Right lobe of liver (tissue), 6 donors: ENCODE results near the gene TWNK. TPM values are rescaled to one million over a fixed set of nuclear protein-coding genes. Genes with fewer than 3 reads are reported as not detected.

Experiments
- ATAC-seq, 4 donors: fragments of 200-7000 bp; cut with Tn5 transposase; one replicate each; pipeline ENCODE4 v1.9.1; 2020; ENCODE audit warnings: mild to moderate bottlenecking in 4 of 4, moderate library complexity in 4 of 4
- DNase-seq, 3 donors: peaks; one replicate each; pipeline ENCODE4 v3.0.0-alpha.2; 2020
- H3K27ac ChIP-seq, 3 donors: fragments of 200-600 bp; one replicate each; pipeline ENCODE4 v1.8.0; 2022
- H3K27me3 ChIP-seq, 2 donors: fragments of 200-600 bp; one replicate each; pipeline ENCODE4 v1.8.0; 2022
- H3K36me3 ChIP-seq, 4 donors: fragments of 200-600 bp; sonication (generic) in 1 of 4; one replicate each; pipeline versions ENCODE4 v1.5.1 to v1.8.0; 2017 to 2022; ENCODE audit warnings: control low read depth in 1 of 4
- H3K4me1 ChIP-seq, 4 donors: fragments of 200-600 bp; sonication (generic) in 1 of 4; one replicate each; pipeline versions ENCODE4 v1.5.1 to v1.8.0; 2017 to 2022; ENCODE audit warnings: control low read depth in 1 of 4
- H3K4me3 ChIP-seq, 3 donors: fragments of 200-600 bp; one replicate each; pipeline ENCODE4 v1.8.0; 2022
- H3K9me3 ChIP-seq, 4 donors: fragments of 200-600 bp; sonication (generic) in 1 of 4; one replicate each; pipeline versions ENCODE4 v1.5.1 to v1.8.0; 2017 to 2022; ENCODE audit warnings: control low read depth in 1 of 4
- CTCF ChIP-seq, 4 donors: fragments of 200-600 bp in 3 of 4; fragments of 450-650 bp in 1 of 4; IDR thresholded peaks; one replicate each; pipeline versions ENCODE4 v1.5.1 to v1.8.0; 2016 to 2022; ENCODE audit warnings: antibody characterized with exemption in 4 of 4, mild to moderate bottlenecking in 2 of 4
- POLR2A ChIP-seq: fragments of 450-650 bp; IDR thresholded peaks from one replicate; pipeline ENCODE4 v1.6.1; 2017; ENCODE audit warnings: antibody characterized with exemption, mild to moderate bottlenecking
- WGBS: methylation state at CpG from one replicate; pipeline ENCODE4 v1.1.6; 2018; ENCODE audit warnings: low coverage, low lambda C conversion rate; ENCODE audit not compliant: insufficient coverage; ENCODE audit errors: missing lambda C conversion rate; 5-methylcytosine and 5-hydroxymethylcytosine counted together
- intact Hi-C, 2 donors: fragments of 100-400 bp; cut with DNase I; formaldehyde crosslinking; loops; one replicate each; pipeline versions ENCODE4 v1.11.2 to v1.14.1; 2022
- long read RNA-seq: library from polyadenylated mRNA; unstranded; transcript quantifications from one replicate; pipeline ENCODE4 v2.0.0, GENCODE V29; 2019
- total RNA-seq, 6 experiments: library from RNA; depleted of rRNA in 2 of 6; stranded (reverse); fragments of >200 nt in 2 of 6; fragmentation: NEBNext Ultra II Directional in 3 of 6; extraction: Animal tissue kit (Norgen Biotek cat#: 25700) in 3 of 6; gene quantifications; one replicate each; pipeline versions ENCODE4 v1.1.0 to v1.2.4, GENCODE V29; 2016 to 2023
- donor health status: DM: no; HTN: yes; CAD: no.
- donor health status: DM: no; HTN: no; CAD: no.
- donor health status: DM: no; HTN: no; CAD: no.
- donor health status: DM: no; HTN: yes; CAD: no.
- donor health status: DM: no; HTN: yes; CAD: no.

Gene TWNK
- 1 to 10 TPM; 2.9 to 8.4 (median 4.6) TPM for total RNA-seq
- long read RNA-seq, partial matches to known transcripts, result 0 of 1 reads
- long read RNA-seq, other reads (novel, unspliced or antisense), result 0 of 1 reads

GRCh38 chr10:100986952-100987684, at the start of gene TWNK, which contains the start of gene MRPL43:
Gene TWNK (plus strand): TSS chr10:100987543. CDS start chr10:100988211, 668 bp downstream.
Gene MRPL43 (minus strand): TSS chr10:100987497. CDS start chr10:100987443, 54 bp downstream.
- peaks cover 0 to 29% (median 9%) of the 10 kb centered on the region in 4 donors for H3K4me1 ChIP-seq
- no peak for TF ChIP-seq CTCF (IDR thresholded peaks at IDR 0.05)
- peak; percentile 33 for TF ChIP-seq POLR2A
- no peaks in the 10 kb centered on the region for H3K27me3 ChIP-seq
- peak; percentile 83 to 89 (median 83) for ATAC-seq
- under 1% methylated on average over 31 of the region's 75 CpGs for whole genome bisulfite sequencing
- H3K9me3 ChIP-seq, result no peaks in the 10 kb centered on the region
- peaks cover 0 to 30% (median 6%) of the 10 kb centered on the region in 4 donors for H3K36me3 ChIP-seq
- H3K4me3 ChIP-seq, result peak within 1 kb of the TSS; percentile 64 to 96 (median 87)
- intact Hi-C loops, result no loop called here
- peak; percentile 83 to 90 (median 87) for DNase-seq
- H3K27ac ChIP-seq, result peak within 1 kb of the TSS; percentile 52 to 78 (median 58)

GRCh38 chr10:100939763-100940344, 47.5 kb upstream of the TWNK start:
- intact Hi-C loops, result no loop called here
- H3K4me3 ChIP-seq, result no peak overlapping the region
- no peaks in the 10 kb centered on the region for H3K4me1 ChIP-seq
- no peak for ATAC-seq
- no peaks in the 10 kb centered on the region for H3K27me3 ChIP-seq
- peaks cover 7 to 59% (median 18%) of the 10 kb centered on the region in 4 donors for H3K36me3 ChIP-seq
- TF ChIP-seq POLR2A (no peak), CTCF (IDR thresholded peaks at IDR 0.05) (no peak)
- no peak overlapping the region for H3K27ac ChIP-seq
- DNase-seq, result no peak
- no peaks in the 10 kb centered on the region for H3K9me3 ChIP-seq

GRCh38 chr10:100942229-100942628, 45.1 kb upstream of the TWNK start:
- Histone ChIP-seq H3K4me3 (no peak overlapping the region), H3K27ac (no peak overlapping the region), H3K27me3 (no peaks in the 10 kb centered on the region), H3K4me1 (no peaks in the 10 kb centered on the region), H3K9me3 (no peaks in the 10 kb centered on the region), H3K36me3 (peaks cover 7 to 79% (median 29%) of the 10 kb centered on the region in 4 donors)
- ATAC-seq (no peak), DNase-seq (no peak)
- intact Hi-C loops, result no loop called here
- TF ChIP-seq CTCF (IDR thresholded peaks at IDR 0.05) (no peak), POLR2A (no peak)
- WGBS, result 95% methylated on average over 3 of the region's 3 CpGs

- no peak for DNase-seq
- H3K4me1 ChIP-seq, result no peaks in the 10 kb centered on the region
- intact Hi-C loops, result no loop called here
- no peak overlapping the region for H3K4me3 ChIP-seq
- H3K27ac ChIP-seq, result no peak overlapping the region
- no peaks in the 10 kb centered on the region for H3K27me3 ChIP-seq
- peaks cover 0 to 79% (median 30%) of the 10 kb centered on the region in 4 donors for H3K36me3 ChIP-seq
- TF ChIP-seq POLR2A, result no peak
- no peaks in the 10 kb centered on the region for H3K9me3 ChIP-seq
- no peak for ATAC-seq
Measured at GRCh38 chr10:100943508-100943907, 43.8 kb upstream of the TWNK start.

GRCh38 chr10:100945754-100946153, 41.6 kb upstream of the TWNK start:
- intact Hi-C loops, result no loop called here
- Histone ChIP-seq H3K9me3 (no peaks in the 10 kb centered on the region), H3K4me1 (no peaks in the 10 kb centered on the region), H3K27ac (no peak overlapping the region), H3K36me3 (peaks cover 0 to 81% (median 36%) of the 10 kb centered on the region in 4 donors), H3K27me3 (no peaks in the 10 kb centered on the region), H3K4me3 (no peak overlapping the region)
- ATAC-seq (no peak), DNase-seq (no peak)
- TF ChIP-seq CTCF (IDR thresholded peaks at IDR 0.05) (no peak), POLR2A (no peak)
